HG02852 (cell line): ENCODE data around the gene ZBTB46.
A peak's percentile ranks its signal among the peaks of the same experiment; 100 is the strongest.

Experiments
- ATAC-seq: cut with Tn5 transposase; IDR thresholded peaks from one replicate; pipeline ENCODE4 v1.9.1; 2021; ENCODE audit warnings: mild to moderate bottlenecking, moderate library complexity; ENCODE audit not compliant: unreplicated experiment

The ZBTB46 gene

DNA sequence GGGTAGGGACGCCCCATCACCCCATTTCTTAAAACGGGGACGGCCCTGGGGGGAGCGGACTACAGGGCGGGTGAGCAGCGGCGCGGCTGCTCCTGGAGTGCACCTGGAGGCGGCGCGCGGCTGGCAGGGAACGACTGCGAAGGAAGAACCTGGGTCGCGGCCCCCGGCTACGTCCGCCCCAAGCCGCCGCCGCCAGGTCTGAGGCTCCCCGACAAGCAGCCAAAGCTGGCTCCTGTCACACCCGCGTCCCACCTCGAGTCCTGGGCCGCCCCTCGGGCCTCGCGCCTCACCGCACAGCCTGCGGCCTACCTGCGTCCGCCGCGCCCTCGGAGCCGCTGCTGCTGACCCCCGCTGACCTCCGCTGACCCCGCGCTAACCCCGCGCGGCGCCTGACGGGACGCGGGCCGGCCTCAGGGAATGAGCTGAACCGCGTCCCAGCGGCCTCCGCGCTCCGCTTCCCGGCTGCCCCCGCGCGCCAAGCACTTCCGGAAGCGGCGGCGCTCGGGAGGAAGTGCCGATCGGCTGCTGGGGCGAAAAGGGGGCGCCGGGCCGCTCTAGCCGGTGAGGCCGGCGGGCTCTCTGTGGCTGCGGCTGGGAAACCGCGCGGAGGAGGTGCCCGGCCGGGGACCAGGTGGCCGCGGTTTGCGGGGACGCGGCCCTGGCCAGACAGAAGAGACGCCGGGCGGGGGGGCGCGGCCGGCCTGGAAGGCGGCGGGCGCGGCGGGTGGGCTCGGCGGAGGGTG lies 123.3 kb downstream of the ZBTB46 start, which contains the start of the genes ARFRP1 and ZGPAT:
Gene ARFRP1, minus strand, starts transcription at position 419 of the 743 bp plus-strand sequence. CDS start 885 bp downstream, outside the sequence.
Gene ZGPAT, plus strand, starts transcription at position 482 of the 743 bp plus-strand sequence. CDS start 542 bp downstream, outside the sequence.
- peak; percentile 75 for ATAC-seq

DNA sequence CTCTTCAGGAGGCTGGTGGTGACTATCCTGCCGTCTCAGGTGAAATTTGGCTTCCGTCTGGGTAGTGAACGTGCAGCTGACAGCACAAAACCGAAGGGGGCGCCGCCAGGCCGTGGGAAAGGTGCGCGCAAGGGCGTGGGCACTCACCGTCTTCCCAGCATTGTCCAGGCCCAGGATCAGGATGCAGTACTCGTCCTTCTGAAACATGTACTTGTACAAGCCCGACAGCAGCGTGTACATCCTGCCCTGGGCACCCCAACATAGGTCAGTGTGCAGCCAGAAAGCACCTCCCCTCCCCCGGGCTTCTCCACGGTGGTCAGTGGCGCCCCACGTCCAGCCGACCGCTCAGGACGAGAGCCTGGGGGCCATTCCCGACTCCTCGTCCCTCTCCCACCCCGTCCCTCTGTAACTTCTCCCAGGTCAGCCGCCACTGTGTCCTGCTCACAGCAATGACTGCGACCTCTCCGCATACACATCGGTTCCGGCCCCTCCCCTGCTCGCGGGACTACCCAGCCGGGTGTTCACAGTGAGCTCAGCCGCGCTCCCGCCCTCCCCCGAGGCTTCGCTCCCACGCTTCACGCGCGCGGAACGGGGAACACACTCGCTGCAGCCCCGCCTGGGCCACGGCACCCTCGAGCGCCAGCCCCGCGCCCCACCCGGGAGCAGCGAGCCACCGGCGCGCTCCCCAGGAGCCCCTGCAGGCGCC lies 124.1 kb downstream of the ZBTB46 start:
- peak; percentile 31 for ATAC-seq

DNA sequence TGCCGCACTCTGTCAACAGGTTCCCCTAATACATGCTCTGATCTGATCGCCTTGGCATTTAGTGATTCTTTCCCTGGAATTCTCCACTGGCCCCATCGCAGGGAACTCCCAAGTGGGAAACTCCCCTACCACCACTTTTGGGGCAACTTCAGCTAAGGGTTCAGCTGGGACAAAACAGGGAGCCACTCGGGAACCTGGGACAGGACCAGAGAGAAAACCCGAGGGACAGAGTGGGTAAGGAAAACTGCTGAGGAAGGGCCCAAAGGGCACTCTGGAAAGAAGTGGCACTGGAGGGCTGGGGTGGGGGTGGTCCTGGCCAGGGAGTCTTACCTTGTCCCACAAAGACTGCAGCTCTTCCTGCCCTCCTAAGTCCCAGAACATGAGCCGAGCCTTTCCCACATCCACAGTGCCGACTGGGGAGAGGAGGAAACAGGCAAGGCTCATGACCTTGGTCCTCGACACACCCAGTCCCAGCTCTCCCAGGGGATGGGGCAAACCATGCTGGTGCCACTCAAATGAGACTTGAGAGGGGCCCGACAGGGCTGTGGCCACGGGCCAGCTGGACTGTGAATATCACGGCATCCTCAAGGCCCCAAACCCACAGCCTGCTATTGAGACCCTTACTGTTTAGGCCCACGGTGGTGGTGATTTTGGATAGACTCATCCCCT lies 124.9 kb downstream of the ZBTB46 start:
- no peak for ATAC-seq

DNA sequence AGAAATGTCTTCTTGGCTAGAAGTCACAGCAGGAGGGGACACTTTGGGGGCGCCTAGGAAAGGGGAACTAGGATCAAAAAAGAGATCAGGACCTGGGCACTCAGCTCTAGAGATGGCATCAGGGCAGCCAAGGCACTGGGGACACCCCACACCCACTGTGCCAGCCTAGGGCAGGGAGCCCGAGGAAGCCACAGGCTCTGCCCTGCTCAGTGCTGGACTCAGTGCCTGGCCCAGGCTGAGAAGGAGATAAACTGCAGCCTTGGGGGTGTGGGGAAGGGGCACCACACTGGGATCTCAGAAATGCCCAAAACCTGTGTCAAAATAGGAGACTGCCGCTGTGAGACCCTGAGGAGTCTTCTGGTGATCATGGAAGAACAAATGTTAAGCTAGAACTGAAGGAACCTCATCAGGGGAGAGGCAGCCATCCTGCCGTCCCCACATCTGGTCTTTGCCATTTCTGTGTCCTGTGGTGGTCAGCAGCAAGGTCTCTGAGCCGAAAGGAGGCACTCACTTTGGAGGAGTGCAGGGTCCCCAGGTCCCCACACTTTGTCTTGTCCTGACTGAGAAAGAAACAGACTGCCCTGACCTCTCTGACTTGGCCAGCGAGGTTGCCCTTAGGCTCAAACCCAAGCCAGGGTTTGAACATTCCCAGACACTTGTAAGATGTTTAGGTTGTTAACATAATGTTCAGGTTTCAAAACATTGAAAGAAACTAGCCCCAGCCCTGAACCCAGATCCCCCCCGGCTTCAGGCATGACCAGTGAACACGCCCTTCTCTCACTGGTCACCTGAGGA lies 125.6 kb downstream of the ZBTB46 start:
- ATAC-seq: no peak

DNA sequence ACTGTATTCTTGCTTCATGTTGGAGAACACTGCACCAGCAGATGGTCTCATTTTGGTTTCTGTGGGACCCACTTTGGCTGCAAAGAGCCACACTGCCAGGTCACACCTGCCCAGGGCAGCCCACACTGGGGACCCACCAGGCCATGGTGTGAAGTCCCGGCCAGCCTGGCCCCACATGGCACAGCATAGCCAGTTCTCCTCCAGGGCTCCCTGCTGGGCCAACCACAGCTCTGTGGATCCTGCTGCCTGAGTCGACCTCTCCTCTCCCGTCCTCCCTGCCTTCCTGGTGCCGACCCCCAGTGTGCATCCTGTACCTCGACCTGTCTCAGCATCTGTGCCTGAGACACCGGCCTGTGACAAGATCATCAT lies 126.3 kb downstream of the ZBTB46 start:
- ATAC-seq: no peak

DNA sequence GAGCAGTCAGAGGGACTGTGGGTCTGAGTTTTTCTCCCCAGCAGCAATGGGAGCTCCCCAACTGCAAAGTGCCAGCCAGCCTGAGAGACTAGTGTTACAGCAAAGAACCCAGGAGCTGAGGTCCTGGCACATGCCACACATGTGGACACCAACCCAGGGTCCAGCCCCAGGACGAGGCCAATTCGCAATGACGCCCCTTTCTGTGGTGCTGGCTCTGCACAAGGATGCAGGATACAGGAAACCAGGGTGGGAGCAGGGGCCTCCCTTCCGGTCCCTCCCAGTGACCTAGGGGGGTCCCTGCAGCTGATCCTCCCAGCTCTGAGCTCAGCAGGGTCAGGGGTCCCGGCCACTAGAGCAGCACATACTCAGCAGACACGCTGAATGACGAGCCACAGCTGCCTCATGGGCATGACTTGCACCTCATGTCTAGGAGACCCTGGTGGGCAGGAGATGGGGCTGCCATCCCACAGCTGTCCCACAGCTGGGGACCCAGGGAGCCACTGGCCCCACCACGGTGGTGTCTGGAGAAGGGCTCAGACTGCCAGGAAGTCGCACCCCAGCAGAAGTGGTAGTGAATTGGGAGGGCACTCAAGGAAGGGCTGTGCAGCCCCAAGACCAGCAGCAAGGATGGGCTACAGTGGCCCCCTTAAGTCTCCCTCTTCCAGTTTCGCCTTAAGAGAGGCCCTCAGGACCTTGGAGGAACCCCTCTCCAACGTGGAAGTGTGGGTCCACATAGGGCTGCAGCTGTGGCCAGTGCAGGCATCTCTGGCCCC lies 126.9 kb downstream of the ZBTB46 start:
- no peak for ATAC-seq

DNA sequence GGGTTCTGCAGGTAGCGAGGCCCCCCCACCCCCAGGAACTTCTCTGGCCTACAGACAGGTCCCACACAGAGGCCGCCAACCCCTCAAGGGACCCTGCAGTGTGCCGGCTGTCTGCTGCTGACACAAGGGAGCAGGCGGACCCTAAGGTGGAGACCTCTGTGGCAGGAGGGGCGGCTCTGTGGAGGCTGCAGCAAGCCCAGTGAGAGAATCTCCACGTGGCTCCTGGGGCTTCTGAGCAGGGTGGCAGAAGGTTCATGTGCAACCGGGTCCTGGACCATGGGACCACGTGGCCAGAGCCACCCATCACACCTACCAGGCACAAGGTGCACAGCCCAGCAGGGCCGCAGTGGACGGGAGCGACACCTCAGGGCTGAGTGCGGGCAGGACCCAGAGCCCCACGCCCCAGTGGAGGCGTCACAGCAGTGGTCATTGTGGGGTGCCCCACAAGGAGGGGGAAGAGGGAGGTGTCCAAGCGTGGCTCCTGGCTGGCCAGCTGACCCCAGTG lies 127.5 kb downstream of the ZBTB46 start:
- no peak for ATAC-seq

DNA sequence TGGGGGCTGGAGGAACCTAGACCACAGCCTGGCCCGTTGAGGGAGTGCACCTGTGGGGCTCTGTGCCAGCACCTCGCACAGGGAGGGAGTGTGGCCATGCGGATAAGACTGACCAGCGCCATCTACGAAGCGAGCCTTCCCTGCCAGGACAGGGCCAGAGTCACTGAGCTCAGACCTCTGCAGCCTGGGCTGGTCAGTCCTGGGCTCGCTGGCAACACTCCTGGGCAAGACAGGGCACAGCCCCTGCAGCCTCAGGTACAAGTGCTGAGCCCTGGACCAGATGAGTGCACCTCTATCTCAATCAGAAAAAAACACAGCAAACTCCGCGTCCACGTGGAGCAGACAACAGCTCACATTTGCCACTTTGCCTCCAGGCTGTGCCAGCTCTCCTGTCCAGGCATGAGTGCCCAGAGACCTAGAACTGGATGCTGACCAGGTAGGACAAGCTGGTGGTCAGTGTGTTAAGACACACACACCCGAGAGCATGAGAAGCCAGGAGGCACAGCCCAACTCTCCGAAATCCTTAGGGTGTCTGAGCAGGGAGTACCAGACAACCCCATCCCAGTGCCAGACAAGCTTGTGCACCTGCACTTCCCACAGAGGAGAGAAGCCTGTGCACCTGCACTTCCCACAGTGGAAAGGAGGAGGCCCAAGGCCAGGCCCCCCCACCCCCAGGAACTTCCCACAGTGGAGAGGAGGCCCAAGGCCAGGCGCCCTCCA lies 128.2 kb downstream of the ZBTB46 start:
- no peak for ATAC-seq

DNA sequence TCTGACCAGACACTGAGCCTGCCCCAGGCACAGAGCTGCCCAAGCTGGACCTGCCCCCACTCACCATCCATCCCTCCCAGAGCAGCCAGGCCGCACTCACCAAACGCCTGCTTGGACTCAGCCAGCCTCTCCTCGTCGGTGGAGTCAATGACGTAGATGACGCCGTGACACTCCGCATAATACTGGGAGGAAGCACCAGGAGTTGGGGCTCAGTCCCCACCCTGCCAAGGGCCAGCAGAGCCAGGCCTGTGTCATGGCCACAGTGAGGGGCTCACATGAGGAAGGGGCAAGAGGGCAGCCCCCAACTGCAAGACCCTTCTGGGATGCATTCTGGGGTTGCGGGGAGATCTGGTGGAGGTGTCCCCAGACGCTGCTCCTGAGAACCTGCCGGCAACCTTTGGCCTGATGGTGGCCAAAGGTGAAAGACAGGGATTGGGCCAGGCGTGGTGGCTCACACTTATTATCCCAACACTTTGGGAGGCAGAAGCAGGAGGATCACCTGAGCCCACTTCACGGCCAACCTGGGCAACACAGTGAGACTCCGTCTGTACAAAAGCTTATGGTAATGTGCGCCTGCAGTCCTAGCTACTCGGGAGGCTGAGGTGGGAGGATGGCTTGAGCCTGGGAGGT lies 128.9 kb downstream of the ZBTB46 start:
- ATAC-seq: no peak

DNA sequence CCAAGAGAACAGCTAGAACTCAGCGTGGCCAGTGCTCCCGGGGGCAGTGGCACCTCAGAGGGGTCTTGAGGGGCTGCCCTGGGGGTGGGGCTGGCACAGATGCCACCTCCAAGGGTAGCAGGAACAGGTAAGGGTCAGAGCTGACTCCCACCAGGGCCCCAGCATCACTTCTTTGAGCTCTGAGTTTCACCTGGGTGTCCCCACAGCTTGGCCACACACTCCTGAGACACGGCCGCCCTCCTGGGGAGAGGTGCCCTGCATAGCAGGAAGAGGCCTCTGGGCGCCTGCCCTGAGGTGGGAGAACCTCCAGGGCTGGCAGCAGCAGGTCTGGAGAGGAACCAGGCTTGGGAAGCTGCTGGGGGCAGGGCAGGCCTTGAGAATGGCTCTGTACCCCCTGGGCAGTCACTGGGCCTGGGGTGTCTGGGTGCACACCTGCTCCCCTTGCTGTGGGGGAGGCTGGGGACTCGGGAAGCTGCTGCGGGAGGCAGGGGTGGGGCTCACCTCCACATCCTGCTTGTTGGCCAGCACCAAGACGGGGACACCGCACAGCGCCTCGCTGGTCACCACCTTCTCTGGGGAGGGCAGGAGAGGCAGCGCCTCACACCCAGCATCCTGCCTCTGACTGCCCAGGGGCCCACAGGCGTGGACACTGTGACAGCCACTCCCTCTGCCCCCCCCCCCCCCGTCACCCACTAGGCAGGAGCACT lies 129.6 kb downstream of the ZBTB46 start:
- no peak for ATAC-seq

DNA sequence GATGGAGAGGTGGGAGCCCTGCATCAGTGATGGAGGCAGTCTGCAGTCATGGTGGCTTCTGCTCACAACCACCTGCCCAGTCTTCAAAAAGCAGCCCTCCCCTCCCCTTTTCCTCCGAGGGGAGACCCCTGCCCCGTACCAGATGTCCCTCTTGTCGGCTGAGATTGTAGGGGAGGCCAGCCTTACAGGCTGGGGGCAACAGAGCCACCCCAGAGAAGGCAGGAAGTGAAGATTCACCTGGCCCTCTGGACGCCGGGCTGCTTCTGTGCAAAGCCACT lies 130.1 kb downstream of the ZBTB46 start:
- ATAC-seq: no peak

DNA sequence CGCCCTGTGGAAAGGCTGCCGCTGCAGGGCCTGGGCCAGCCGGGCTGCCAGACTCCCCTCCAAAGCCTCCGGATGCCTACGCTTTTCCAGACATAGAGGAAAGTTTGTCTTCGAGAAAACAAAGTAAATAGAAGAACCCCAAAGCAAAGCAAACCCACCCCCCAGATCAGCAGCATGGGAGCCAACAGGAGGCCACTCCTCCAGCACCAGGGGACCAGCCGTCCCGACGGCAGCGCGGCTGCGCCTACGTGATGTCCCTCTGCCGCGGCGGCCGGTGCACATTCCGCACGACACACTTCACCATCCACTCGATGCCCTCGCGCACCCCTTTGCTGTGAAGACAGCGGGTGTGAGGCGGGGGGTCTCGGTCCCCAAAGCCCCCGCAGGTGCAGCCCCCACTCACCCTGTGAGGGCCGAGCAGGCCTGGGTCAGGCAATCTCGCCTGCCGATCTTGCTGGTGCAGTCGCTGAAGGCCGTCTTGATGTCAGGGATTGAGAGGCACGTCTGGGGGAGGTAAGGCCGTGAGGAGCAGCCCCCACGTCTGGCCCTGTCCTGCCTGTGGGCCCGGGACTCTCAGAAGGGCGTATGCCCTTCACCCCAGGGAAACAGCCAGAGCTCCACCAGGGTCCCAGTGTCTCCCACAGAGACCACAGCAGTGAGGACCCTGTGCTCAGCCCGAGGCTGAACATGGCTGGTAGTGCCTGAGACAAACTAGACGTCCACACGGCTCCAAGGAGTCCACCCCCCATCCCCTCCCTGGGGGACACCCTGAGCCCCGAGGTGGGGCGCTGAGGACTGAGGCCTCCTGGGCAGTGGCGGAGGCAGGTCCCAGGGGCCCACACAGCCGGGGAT lies 130.6 kb downstream of the ZBTB46 start:
- ATAC-seq: no peak

DNA sequence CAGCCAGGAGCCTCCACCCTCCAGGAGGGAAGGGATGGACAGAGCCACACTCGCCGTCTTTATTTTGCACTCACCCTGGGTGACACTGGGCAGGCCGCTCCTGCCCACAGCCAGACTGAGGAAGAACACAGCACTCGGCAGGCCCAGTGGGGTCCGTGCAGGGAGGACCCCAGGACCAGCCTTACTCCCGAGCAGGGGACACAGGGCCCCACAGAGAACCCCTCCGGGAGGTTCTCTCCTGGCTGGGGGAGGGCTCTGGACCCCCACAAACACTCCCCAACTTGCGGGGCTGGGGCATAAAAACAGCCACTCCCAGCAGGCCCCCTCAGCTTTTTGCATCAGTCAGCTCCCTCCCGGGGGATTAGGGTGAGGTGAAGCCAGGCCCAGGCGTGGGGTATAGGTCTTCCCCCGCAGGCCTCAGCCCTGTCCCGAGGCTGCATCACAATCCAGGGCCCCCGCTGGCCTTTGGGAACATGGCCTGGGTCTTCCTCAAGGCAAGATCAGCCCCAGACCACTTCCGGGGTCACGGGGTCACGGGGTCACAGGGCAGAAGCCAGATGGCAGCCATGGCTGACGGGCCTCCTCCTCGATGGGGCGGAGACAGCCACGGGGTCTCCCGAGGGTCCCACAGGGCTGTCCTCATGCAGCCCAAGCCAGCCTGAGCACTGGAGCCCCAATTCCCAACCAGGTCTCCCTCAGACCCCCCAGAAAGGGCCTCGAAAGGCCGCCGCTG lies 131.4 kb downstream of the ZBTB46 start:
- no peak for ATAC-seq

DNA sequence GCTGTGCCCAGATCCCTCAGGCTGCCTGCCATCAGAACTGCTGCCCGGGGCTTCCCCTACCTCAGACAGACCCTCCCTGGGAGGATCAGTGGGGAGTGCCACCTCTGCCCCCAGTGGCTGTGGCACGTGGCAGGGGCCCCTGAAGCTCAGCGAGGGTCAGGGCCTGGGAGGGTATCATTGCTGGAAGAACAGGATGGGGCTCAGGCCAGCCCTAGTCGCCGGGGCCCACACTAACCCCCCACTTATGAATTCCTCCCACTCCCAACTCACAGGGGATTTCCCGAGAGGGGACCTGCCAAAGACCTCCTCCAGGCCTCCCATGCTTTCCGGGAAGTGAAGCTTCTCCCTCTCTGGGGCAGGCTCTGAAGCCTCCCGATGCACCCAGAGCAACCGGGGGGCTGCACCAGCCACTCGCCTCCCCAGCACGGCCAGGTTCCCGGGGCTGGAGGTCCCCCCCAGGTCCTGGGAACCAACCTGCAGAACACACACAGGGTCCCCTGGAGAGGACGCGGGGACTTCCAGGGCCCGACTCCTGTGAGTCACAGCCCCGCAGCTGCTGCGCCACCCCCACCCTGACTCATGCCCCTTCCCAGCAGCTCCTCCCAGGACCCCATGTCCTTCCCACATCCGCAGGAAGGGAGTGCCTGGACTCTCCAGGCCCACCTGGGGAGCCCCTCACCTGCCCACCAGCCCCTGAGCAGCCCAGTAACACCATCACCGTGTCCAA lies 132.2 kb downstream of the ZBTB46 start:
- ATAC-seq: no peak

DNA sequence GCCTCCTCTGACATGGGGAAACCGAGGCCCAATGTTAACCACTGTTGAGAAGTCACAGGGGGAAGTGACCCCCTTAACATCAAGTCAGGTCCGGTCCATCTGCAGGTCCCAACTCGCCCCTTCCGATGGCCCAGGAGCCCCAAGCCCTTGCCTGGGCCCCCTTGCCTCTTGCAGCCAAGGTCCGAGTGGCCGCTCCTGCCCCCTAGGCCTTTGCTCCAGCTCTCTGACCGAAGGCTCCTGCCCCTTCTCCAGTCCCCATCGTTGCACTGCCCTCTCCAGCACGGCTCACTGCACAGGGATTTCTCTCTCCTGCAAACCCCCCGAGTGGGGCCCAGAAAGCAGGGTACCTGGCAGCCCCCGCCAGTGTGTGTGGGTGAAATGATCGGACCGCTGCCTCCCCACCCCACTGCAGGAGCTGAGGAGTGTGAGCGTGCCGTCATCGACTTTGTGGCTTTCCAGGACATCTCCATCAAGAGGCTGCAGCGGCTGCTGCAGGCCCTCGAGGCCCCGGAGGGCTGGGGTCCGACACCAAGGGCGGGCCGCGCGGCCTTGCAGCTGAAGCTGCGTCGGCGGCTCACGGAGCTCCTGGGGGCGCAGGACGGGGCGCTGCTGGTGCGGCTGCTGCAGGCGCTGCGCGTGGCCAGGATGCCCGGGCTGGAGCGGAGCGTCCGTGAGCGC lies 133.1 kb downstream of the ZBTB46 start:
- no peak for ATAC-seq
